GM12875 (cell line): ENCODE results near the gene ERO1A.
A peak's percentile ranks its signal among the peaks of the same experiment; 100 is the strongest.

Source experiments
- H3K4me3 ChIP-seq: one replicate; pipeline ENCODE4 v1.5.1; 2011; ENCODE audit warnings: low read depth, low read length, control low read depth
- TF ChIP-seq, protein P1 (sequence below): IDR thresholded peaks from 2 replicates; pipeline ENCODE4 v1.5.1; 2011; ENCODE audit warnings: low read depth, mild to moderate bottlenecking, control low read depth, inconsistent platforms, low read length, moderate library complexity, borderline replicate concordance; ENCODE audit not compliant: insufficient read depth

Gene ERO1A

DNA sequence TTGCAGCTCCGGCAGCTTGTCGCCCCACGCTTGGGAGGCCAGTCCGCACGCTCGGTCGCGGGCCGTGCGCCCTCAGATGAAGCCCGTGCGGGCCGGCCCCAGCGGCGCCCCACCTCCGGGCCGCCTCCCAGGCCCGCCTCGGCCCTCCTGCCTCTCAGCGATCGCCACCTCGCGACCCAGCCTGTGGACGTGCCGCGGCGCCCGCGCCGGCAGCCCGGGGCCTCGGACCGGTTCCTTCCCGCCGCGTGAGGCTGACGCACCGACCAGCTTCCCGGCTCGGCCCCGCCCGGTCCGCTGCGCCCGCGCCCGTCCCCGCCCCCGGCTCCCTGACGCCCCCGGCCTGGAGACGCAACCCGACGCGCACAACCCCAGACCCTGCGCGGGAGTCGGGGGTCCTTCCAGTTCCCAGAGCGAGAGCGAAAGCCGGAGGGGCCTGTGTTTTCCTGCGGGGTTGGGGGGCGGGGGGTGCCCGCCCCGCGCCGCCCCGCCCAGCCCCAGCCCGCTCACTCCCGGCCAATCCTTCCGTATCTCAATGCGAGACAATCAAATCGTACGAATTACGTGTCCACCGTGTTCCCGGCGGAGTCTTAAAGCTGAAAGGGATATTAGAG lies at the start of gene ERO1A:
Gene ERO1A (minus strand): TSS at position 78 of the 611 bp plus-strand sequence. CDS start 77 bp downstream, at position 1.
- TF ChIP-seq, protein P1, sequence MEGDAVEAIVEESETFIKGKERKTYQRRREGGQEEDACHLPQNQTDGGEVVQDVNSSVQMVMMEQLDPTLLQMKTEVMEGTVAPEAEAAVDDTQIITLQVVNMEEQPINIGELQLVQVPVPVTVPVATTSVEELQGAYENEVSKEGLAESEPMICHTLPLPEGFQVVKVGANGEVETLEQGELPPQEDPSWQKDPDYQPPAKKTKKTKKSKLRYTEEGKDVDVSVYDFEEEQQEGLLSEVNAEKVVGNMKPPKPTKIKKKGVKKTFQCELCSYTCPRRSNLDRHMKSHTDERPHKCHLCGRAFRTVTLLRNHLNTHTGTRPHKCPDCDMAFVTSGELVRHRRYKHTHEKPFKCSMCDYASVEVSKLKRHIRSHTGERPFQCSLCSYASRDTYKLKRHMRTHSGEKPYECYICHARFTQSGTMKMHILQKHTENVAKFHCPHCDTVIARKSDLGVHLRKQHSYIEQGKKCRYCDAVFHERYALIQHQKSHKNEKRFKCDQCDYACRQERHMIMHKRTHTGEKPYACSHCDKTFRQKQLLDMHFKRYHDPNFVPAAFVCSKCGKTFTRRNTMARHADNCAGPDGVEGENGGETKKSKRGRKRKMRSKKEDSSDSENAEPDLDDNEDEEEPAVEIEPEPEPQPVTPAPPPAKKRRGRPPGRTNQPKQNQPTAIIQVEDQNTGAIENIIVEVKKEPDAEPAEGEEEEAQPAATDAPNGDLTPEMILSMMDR: 0 out of 2 replicates have a peak, but pooled peaks have one; percentile 16
- H3K4me3 ChIP-seq: peak within 1 kb of the TSS; percentile 84

DNA sequence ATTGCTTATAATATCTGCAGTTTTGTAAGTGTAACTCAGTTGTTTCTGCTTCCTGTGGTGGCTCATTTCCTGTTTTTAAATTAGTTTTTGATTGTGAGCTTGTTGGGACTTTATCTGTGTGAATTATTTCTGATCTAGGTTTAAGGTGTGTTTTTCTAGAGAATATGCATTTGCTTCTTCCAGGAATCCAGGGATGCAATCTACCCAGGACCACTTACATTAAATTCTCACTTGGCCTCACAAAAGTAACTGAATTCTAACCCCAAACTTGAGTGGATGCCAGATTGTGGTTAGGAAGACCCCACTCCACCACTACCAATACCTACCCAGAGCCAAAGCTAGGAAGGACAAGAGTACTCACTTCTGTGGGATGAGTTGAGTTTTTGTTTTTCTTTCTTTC lies 46.5 kb upstream of the ERO1A start:
- H3K4me3 ChIP-seq: no peak overlapping the region
- TF ChIP-seq, protein P1: no peak

DNA sequence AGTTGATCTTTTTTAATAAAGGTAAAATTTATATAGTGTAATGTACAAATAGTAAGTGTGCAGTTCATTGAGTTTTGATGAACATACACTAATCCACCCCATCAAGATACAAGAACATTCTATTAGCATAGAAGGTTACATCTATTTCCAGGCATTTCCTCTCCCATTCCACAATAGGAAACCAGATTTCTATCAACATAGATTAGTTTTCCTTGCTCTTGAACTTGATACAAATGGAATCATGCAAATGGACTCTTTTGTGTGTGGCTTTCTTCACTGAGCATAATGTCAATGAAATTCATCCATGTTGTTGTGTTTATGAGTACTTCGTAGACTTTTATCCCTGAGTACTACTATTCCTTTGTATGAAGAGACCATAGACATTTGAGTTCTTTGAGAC lies 45.4 kb upstream of the ERO1A start:
- no peak overlapping the region for H3K4me3 ChIP-seq
- TF ChIP-seq, protein P1: no peak

DNA sequence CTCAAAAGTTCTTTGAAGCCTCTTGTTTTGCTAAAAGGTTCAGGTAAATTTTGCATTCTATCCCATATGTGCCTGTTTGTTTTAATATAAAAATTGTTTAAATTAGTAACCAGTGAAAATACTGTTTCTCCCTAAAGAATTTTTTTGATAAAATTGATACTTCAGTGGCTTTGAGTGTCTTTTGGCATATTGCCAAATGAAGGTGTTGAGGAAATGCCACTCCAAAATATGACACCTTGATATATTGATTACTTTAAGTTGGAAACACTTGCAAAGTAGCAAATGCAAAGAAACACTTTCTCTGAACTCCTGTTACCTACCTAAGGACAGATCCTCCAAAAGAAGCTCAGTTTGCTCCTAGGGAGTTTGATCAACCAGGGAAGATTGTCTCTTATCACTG lies 43.1 kb upstream of the ERO1A start:
- TF ChIP-seq, protein P1: no peak
- H3K4me3 ChIP-seq: no peak overlapping the region

- no peak overlapping the region for H3K4me3 ChIP-seq
- TF ChIP-seq, protein P1: no peak
Observed at GRCh38 chr14:52735921-52736489, 40.6 kb upstream of the ERO1A start.

GRCh38 chr14:52733824-52734223 lies 38.5 kb upstream of the ERO1A start:
- TF ChIP-seq, protein P1: no peak
- no peak overlapping the region for H3K4me3 ChIP-seq

- peak overlapping the region; percentile 77 for H3K4me3 ChIP-seq
- TF ChIP-seq, protein P1: no peak
Observed at GRCh38 chr14:52730709-52731111, 35.4 kb upstream of the ERO1A start.
